Fibroblast of skin of abdomen (primary cell): Measurements from ENCODE around the gene ZNF106.

Source experiments
- DNase-seq: peaks from one replicate; pipeline ENCODE4 v3.0.0-alpha.2; 2013

ZNF106 gene

GRCh38 chr15:42474827-42475226 lies 16.1 kb downstream of the ZNF106 start:
- no peak for DNase-seq

- no peak for DNase-seq
Observed at GRCh38 chr15:42471002-42471401, 19.9 kb downstream of the ZNF106 start.

DNA sequence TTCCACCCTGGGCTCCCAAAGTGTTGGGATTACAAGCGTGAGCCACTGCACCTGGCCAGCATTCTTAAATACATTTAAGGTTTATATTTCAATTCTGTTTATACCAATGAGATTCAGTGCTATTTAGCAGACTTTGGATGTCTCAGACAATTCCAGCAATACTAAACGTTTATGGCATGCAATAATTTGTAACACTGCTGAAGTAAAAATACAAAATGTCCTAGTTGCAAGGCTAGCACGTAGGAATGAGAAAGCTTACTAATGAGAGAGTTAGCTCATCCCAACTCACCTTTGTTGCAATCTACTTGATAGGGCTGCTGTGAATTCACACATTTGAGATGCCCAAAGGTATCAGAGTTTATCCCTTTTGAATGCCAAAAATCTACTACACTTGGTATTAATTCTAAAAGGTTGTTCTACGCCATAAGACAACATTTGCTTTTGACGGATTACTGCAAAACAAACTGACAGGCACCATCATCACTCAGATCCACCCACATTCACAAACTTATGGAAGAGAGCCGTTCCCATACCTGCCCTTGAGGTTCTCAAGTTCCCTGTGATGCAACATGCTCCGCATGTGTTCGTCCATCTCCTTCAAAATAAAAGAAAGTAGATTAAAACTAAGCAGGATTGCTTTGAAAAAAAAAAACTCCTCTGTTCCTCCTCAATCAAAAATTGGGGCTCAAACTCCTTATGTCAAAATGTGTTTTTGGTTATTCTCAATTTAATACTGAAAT lies 25.3 kb downstream of the ZNF106 start:
- no peak for DNase-seq

DNA sequence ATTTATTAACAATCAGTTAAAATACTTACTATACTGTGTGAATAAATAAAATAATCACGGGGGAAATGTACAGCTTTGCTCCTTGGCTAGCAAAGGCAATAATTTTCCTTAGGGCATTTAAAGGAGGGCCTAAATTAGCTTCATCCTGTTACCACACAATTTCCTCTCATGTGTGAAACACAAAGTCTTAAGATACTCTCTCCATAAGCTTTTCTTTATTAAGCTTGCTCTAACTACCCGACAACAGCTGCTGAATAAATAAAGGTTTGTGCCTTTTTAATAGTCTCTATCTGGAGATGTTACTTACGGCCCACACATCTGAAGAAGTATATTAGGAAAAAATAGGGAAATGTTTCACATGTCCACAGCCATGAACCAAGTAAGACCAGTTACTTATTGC lies 29.7 kb downstream of the ZNF106 start:
- no peak for DNase-seq

DNA sequence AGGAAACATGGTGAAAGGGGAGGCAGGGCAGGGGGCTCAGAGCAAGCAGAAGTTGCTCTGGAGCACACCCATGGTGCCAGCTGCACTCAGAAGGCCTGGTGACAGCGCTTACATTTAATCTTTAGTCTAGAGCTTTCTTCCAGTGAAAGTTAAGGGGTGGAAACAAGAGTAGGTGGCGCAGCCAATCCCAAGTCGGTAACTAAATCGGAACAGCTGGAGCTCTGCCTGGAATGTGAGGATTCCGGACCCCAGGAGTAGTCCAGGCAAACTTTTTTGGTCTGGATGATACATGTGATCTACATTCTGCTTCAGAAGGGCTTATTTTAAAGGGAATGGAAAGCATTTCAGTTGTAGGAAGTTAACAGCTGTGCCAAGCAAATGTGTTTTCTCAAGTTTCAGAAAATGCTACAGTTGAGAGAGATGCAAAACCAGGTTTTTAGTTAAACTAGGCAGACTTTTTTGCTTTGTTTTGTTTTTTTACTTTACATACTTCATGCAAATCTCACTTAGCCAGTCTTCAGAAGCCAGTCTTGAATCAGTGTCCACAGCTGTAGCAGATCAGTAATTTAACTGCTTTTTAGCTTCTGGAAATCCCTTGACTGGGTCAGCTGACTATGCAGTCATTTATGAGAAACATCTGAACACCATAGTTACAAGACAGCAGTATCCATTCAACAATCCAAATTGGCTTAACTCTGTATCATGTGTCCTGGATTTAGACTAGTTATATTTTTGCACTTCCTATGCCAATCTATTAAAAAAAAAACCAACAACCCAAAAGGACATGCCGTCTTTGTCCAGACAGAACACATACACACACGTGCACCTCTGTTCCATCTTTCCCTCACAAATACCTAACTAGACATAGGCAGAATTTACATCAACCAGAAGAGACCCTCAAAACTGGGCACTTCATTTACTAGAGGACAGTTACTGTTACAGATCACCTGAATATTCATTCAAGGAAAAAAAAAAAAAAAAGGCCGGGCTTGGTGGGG lies 33.2 kb downstream of the ZNF106 start:
- peak; percentile 96 for DNase-seq

DNA sequence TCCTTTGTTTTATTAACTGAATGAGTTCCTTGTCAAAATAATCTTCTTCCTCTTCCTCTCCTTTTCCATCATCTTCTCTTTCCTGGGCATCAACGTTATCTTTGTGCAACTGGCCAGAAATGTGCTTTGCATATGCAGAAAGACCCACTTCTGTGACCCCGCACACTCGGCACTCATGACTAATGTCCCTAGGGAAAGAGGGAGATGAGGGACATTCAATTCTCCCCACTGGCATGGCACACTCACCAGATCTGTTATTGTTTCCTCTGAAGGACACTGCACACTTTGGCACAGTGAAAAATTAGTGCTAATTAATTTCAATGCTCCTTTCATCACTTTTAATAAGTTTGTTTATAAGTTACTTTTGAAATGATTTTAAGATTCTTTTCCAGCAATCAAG lies 34.0 kb downstream of the ZNF106 start:
- peak; percentile 26 for DNase-seq

GRCh38 chr15:42456531-42456930 lies 34.4 kb downstream of the ZNF106 start:
- peak; percentile 5 for DNase-seq

GRCh38 chr15:42453826-42454225 lies 37.1 kb downstream of the ZNF106 start:
- DNase-seq = no peak

DNA sequence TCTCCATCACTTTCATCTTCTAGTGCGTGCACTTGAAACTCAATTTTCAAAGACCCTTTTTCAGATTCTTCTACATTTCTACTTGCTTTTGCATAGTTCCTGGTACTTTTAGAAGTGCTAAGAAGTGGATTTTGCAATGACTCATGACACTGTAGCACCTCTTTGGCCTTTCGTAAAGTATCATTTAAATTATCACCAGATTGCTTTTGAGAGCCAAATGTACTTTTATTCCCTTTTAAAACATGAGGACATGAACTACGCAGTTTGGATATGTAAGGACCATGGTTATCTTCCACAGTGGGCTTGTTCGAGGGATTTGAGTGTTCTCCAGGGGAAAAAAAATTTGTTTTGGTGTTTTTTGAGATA lies 40.5 kb downstream of the ZNF106 start:
- no peak for DNase-seq

GRCh38 chr15:42449770-42450424 lies 41.0 kb downstream of the ZNF106 start:
- DNase-seq = no peak

DNA sequence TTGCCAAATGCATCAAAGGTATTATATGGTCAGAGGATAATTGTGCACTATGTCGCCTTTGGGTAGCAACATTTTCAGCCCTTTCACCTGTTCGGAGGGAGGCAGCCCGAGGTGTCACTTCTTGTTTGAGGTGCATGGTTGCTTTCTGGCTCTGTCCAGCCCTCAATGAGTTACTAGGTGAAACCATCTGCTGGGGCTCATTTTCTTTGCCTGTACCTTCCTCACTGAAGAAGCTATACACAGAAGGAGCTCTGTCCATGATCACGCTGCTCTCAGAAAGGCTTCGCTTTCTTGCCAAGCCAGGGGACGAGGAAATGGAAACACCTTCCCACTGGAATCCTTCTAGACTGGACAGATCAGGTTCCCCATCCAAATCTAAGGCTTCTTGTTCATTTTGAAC lies 42.7 kb downstream of the ZNF106 start:
- no peak for DNase-seq

DNA sequence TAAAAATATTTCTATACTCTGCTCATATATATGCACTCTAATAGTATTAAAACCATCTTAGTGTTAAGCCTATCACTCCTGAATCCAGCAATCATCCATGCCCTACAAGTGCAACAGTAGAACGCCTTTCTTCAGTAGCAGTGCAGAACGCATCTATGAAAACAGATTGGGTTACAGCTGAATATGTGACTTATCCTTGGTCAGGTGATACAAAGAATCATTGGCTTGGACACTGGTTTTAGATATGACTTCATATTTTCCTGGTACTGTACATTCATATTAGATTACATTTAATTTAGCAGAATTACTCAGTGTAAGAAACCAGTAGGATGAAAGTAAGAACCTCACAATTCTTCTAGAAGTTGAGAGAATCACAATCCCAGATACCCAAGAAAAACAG lies 43.3 kb downstream of the ZNF106 start:
- DNase-seq = no peak

GRCh38 chr15:42445551-42445950 lies 45.4 kb downstream of the ZNF106 start:
- DNase-seq = no peak

DNA sequence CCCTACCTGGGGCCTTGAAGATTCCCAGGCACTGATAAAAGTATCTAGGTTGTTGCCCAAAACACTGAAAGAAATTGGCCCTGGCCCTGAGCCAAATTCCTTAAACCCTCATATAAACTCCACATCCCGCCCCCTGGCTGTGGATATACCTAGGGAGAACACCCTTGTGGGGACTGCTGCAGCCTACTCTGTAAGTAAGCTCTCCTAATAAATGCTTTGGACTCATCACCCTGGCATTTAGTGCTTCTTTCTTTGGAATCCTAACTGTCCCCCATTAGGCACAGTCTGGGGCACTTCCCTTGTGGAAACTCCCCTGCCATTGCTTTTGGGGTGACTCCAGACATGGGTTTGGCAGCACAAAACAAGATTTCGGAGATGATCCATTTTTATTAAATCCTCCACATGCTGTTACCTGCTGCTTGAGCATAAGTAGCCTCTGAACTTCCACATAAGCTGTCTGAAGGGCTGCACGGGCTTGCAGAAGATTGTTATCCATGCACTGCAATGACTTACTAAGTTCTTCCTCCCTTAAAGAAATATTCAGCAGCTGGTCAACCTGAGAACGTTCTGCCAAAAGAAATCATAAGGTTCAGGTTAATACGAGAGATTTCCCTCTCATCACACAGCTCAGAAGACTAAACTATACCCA lies 46.4 kb downstream of the ZNF106 start:
- peak; percentile 34 for DNase-seq

GRCh38 chr15:42427429-42428223 lies 63.3 kb downstream of the ZNF106 start:
- peak; percentile 95 for DNase-seq

GRCh38 chr15:42421376-42421775 lies 69.6 kb downstream of the ZNF106 start:
- no peak for DNase-seq

- DNase-seq = no peak
Observed at GRCh38 chr15:42419369-42419768, 71.6 kb downstream of the ZNF106 start.

GRCh38 chr15:42413920-42414319 lies 77.0 kb downstream of the ZNF106 start:
- no peak for DNase-seq

DNA sequence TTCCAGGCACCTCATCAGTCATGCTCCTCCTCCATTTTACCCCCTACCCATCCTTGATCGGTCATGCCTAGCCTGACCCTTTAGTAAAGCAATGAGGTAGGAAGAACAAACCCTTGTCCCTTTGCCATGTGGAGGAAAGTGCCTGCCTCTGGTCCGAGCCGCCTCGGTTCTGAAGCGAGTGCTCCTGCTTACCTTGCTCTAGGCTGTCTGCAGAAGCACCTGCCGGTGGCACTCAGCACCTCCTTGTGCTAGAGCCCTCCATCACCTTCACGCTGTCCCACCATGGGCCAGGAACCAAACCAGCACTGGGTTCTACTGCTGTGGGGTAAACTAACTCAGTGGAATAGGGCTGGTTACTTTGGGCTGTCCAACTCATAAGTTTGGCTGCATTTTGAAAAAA lies 79.1 kb downstream of the ZNF106 start:
- DNase-seq = no peak

- no peak for DNase-seq
Observed at GRCh38 chr15:42409011-42409410, 81.9 kb downstream of the ZNF106 start.

DNA sequence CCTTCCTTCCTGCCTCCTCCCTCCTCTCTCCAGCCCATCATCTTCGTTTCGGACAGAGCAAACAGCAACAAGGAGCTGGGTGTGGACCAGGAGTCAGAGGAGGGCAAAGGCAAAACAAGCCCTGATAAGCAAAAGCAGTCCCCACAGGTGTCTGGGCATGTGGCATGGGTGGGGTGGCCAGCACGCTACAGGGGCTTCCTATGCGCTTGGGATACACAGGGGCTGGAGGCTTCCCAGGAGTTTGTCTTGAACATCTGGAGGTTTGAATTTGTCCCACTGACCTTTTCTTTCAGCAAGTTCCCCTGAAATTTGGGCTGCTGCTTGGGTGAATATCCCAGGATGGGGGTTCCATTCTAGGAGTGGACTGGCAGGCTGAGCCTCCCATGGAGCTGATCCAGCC lies 82.8 kb downstream of the ZNF106 start:
- DNase-seq = no peak
